GM12878 (cell line): ENCODE results near the gene NAPEPLD.

Experiments used
- CREM ChIP-seq: IDR thresholded peaks from 2 replicates; pipeline ENCODE4 v1.6.1; 2014; ENCODE audit warnings: antibody characterized with exemption, low read depth
- CTCF ChIP-seq, 3 experiments: IDR thresholded peaks in 2 of 3; conservative IDR thresholded peaks in 1 of 3; 2 replicates each; pipeline ENCODE4 v1.5.1; 2011; ENCODE audit warnings: low read depth in 3 of 3, low read length in 3 of 3, mild to moderate bottlenecking in 3 of 3, control low read depth in 2 of 3, moderate library complexity in 2 of 3, inconsistent platforms in 1 of 3, mixed read lengths in 1 of 3; ENCODE audit not compliant: control insufficient read depth in 2 of 3, insufficient read depth in 1 of 3; ENCODE audit errors: extremely low read depth in 1 of 3
- GABPA ChIP-seq: IDR thresholded peaks from 2 replicates; pipeline ENCODE4 v1.6.1; 2014; ENCODE audit warnings: antibody characterized with exemption, low read depth, mild to moderate bottlenecking, inconsistent platforms
- MYC ChIP-seq: IDR thresholded peaks from 2 replicates; pipeline ENCODE4 v1.6.1; 2011; ENCODE audit warnings: mild to moderate bottlenecking, low read length, moderate library complexity, inconsistent platforms; ENCODE audit not compliant: insufficient read depth, insufficient replicate concordance, insufficient read length, severe bottlenecking
- PAX5 ChIP-seq: IDR thresholded peaks from 2 replicates; pipeline ENCODE4 v1.6.1; 2011; ENCODE audit warnings: low read depth, low read length, borderline replicate concordance
- POLR2A ChIP-seq: IDR thresholded peaks from 2 replicates; pipeline ENCODE4 v1.6.1; 2011; ENCODE audit warnings: low read depth, mild to moderate bottlenecking, low read length
- POU2F2 ChIP-seq: IDR thresholded peaks from 3 replicates; pipeline ENCODE4 v1.6.1; 2011; ENCODE audit warnings: low read depth, mild to moderate bottlenecking, low read length, borderline replicate concordance
- SP1 ChIP-seq: IDR thresholded peaks from one replicate; pipeline ENCODE4 v1.6.1; 2011; ENCODE audit warnings: low read depth, low read length
- TAF1 ChIP-seq: IDR thresholded peaks from 2 replicates; pipeline ENCODE4 v1.6.1; 2011; ENCODE audit warnings: mild to moderate bottlenecking, low read depth, low read length, borderline replicate concordance
- USF1 ChIP-seq: IDR thresholded peaks from 2 replicates; pipeline ENCODE4 v1.6.1; 2011; ENCODE audit warnings: borderline replicate concordance, low read depth, mild to moderate bottlenecking, moderate library complexity, mixed read lengths, low read length; ENCODE audit not compliant: insufficient read depth; ENCODE audit errors: extremely low read length

GRCh38 chr7:103120362-103120761, 28.5 kb downstream of the NAPEPLD start:
- TF ChIP-seq GABPA = no peak
- no peak for TF ChIP-seq CTCF (IDR thresholded peaks at IDR 0.05 in 2 of 3, conservative IDR thresholded peaks at IDR 0.05 in 1 of 3; ENCODE audit: control insufficient read depth in 2 of 3, extremely low read depth in 1 of 3, insufficient read depth in 1 of 3, low read depth in 3 of 3, low read length in 3 of 3)
- no peak for TF ChIP-seq MYC
- TF ChIP-seq TAF1 = no peak
- TF ChIP-seq SP1 = no peak
- TF ChIP-seq PAX5 = no peak
- TF ChIP-seq CREM = no peak
- TF ChIP-seq POLR2A = no peak
- no peak for TF ChIP-seq USF1
- TF ChIP-seq POU2F2 = no peak
